ENCODE measurements around the gene GDPD2.
"Not testable (repeated sequence)": the region's sequence is repeated elsewhere in the genome, so short reads cannot be mapped to it uniquely, and the experiment has no call there.

The GDPD2 gene, protein sequence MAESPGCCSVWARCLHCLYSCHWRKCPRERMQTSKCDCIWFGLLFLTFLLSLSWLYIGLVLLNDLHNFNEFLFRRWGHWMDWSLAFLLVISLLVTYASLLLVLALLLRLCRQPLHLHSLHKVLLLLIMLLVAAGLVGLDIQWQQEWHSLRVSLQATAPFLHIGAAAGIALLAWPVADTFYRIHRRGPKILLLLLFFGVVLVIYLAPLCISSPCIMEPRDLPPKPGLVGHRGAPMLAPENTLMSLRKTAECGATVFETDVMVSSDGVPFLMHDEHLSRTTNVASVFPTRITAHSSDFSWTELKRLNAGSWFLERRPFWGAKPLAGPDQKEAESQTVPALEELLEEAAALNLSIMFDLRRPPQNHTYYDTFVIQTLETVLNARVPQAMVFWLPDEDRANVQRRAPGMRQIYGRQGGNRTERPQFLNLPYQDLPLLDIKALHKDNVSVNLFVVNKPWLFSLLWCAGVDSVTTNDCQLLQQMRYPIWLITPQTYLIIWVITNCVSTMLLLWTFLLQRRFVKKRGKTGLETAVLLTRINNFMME

GRCh38 chrX:70422851-70423341, at the start of gene GDPD2:
Gene GDPD2, plus strand, starts transcription at chrX:70423314. Its CDS starts 1,671 bp downstream, at chrX:70424985.
- no peak for DNase-seq (ENCODE audit: low read depth)

DNA sequence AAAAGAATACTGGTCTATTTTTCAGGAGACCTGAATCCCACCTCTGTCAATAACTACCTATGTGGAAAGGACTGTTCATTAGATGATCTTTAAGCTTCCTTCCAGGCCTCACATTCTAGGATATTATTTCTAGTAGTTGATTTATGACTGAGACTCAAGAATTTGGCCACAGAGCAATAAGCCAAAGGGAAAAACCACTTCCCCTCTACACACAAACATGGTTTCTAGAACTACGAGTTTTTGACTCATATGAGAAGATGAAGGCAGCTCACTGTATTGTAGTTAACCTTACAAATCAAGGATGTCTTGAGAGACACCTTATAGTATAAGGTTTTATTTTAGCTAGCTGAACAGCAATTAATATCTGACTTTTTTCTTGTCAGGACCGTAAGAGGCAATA, 36.9 kb upstream of the GDPD2 start:
- DNase-seq (ENCODE audit: low read depth): no peak

DNA sequence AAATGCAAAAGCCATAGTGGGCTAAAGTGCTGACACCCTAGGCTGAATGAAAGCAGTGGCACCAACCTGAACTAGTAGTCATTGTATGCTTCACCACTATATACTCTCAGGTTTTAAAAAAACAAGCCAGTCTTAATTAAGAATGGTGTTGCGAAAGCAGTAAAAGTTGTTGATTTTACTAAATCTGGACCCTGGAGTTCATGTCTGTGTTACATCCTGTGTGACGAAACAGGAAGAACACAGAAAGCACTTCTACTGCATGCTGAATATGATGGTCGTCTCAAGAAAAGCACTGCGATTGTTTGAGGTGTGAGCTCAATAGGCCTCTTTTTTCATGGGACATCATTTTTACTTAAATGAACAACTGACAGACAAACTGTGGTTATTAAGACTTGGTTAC, 24.2 kb upstream of the GDPD2 start:
- no peak for DNase-seq (ENCODE audit: low read depth)

DNA sequence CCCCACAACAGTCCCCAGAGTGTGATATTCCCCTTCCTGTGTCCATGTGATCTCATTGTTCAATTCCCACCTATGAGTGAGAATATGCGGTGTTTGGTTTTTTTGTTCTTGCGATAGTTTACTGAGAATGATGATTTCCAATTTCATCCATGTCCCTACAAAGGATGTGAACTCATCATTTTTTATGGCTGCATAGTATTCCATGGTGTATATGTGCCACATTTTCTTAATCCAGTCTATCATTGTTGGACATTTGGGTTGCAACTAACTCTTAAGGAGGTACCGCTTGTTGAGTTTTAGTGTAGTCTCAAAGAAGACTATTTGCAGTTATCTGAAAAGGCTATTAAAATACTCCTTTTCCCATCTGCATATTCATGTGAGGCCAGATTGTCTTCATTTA, 22.9 kb upstream of the GDPD2 start:
- not testable (repeated sequence) for DNase-seq (ENCODE audit: low read depth)

DNA sequence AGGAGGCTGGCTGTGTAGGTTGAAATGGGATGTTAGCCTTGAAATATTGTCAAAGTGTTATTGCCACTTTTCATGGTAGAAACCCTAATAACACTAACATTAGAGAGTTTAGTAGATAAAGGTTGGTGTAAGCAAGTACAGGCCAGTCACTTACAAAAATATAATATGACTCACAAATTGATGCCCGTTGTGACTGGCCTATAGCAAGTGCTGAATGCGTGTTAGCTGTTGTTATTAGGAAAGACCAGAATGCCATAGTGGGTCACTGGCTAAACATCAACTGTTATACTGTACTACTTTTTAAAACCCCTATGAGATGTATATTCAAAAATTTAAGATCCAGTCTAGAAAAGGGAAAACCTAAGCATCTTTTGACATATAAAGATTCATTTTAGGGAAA, 20.4 kb upstream of the GDPD2 start:
- no peak for DNase-seq (ENCODE audit: low read depth)

DNA sequence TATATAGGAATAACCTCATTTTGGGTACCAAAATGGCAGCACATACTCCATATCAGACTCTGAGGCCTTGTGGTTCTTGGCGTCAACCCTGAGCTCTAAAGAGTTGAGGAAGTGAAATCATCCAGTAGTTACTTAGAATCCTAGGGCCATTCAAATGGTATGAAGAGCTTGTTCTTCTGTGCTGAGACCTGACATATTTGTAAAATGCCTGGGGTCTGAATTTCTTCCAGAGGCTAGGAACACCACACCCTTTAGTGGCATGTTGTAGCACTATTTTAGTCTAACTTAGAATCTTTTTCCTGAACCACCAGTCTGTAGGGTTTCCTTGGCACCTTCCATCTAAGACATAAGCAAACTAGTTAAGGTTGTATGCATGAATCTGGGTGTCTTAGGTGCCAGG, 18.1 kb upstream of the GDPD2 start:
- DNase-seq (ENCODE audit: low read depth): no peak

GRCh38 chrX:70410921-70411320, 12.2 kb upstream of the GDPD2 start:
- no peak for DNase-seq (ENCODE audit: low read depth)

DNA sequence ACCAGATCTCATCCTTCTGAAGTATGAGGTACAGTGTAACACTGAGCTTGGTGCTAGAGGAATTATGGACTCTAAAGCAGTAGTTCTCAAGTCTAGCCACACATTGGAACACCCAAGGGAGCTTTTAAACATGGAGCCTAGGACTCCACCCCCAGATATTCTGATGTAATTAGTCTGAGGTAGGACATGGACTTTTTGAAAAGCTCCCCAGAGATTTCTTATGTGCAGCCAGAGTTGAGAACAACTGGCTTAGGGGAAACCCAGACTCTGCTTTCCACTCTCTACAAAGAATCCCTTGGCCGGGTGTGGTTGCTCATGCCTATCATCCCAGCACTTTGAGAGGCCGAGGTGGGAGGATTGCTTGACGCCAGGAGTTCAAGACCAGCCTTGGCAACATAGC, 11.6 kb upstream of the GDPD2 start:
- no peak for DNase-seq (ENCODE audit: low read depth)

- DNase-seq (ENCODE audit: low read depth): no peak
Measured at GRCh38 chrX:70421618-70422017, 1.5 kb upstream of the GDPD2 start.

- no peak for DNase-seq (ENCODE audit: low read depth)
Measured at GRCh38 chrX:70423936-70424675, 992 bp downstream of the GDPD2 start.

DNA sequence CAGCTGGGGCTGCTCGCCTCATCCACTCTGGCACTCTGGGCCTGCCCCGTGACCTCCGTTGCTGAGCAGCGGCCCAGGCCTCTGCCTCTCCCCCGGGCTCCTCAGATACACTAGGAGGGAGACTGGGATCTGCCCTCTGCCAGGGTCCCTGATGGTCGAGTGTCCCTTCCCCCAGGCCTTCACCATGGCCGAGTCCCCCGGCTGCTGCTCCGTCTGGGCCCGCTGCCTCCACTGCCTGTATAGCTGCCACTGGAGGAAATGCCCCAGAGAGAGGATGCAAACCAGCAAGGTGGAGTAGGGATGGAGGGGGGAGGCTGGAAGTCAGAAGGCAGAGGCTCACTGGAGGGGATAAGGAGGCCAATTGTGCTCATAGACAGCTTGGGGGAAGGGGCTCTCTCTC, 1.7 kb downstream of the GDPD2 start:
- DNase-seq (ENCODE audit: low read depth): no peak

DNA sequence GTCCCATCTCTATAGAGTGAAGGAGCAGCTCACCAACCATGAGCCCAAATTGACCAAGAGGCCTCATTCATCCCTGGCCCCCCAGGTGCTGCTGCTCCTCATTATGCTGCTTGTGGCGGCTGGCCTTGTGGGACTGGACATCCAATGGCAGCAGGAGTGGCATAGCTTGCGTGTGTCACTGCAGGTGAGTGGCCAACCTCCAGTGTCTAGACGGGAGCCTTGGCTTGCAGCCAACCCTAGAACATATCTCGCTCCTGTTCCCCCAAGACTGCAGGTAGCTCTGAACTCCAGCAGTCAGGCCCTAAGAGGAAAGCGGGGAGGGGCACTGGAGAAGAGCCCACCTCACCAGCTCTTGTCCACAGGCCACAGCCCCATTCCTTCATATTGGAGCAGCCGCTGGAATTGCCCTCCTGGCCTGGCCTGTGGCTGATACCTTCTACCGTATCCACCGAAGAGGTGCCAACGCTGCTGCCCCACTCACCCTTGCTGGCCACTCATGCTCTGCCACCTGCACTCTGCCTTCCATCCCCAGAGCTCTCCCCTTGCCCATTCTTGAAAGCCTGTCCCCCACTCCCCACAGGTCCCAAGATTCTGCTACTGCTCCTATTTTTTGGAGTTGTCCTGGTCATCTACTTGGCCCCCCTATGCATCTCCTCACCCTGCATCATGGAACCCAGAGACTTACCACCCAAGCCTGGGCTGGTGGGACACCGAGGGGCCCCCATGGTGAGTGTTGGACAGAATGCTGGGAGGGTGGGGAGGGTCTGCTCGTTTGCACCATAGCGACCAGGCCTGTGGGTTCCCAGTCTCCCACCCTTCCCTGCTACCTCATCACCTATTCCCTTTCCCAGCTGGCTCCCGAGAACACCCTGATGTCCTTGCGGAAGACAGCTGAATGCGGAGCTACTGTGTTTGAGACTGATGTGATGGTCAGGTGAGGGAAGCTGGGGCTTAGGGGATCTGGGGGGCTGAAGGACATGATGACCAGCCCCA, 3.5 kb downstream of the GDPD2 start:
- DNase-seq (ENCODE audit: low read depth): no peak

DNA sequence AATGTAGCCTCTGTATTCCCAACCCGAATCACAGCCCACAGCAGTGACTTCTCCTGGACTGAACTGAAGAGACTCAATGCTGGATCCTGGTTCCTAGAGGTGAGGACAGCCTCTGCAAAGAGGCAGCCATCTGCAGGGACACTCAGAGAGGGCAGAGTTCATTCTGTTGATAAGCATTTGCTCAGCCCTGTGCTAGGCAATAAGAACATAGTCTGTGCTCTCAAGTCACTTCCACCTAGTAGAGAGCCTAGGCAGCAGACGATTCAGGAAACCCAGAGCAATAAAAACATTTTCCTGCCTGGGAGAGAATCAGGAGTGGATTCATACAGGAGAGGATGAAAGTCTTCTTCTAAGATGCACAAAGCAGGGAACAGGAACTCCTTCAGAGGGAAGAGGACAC, 4.3 kb downstream of the GDPD2 start:
- DNase-seq (ENCODE audit: low read depth): no peak

GRCh38 chrX:70429759-70430158, 6.6 kb downstream of the GDPD2 start:
- no peak for DNase-seq (ENCODE audit: low read depth)

- DNase-seq (ENCODE audit: low read depth): no peak
Measured at GRCh38 chrX:70432936-70433847, 10.1 kb downstream of the GDPD2 start.

- DNase-seq (ENCODE audit: low read depth): no peak
Measured at GRCh38 chrX:70433848-70434351, 10.8 kb downstream of the GDPD2 start.

DNA sequence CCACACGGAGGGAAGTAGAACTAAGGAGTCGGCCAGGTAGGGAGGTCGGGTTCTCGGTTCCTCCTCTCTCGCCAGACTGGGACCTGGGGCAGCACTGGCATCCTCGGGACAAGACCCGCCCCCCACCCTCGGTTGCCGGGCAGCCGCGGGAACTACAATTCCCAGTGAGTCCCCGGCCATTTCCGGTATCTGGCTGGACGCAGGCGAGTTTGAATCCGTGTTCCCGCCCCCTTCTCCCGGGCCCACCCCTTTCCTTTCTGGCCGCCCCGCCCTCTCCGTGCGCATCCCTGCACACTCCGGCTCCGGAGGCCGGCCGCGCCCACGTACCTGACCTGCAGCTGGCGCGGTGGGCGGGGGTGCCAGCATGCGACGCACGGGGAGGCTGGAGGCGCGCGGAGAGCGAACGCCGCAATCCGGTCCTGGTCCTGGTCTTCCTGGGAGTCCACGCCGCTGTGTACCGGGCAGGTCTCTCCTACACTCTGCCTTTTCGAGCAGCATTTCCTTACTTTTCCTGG, 11.3 kb downstream of the GDPD2 start:
- DNase-seq (ENCODE audit: low read depth): no peak

GRCh38 chrX:70434914-70435586, 11.9 kb downstream of the GDPD2 start:
- no peak for DNase-seq (ENCODE audit: low read depth)

DNA sequence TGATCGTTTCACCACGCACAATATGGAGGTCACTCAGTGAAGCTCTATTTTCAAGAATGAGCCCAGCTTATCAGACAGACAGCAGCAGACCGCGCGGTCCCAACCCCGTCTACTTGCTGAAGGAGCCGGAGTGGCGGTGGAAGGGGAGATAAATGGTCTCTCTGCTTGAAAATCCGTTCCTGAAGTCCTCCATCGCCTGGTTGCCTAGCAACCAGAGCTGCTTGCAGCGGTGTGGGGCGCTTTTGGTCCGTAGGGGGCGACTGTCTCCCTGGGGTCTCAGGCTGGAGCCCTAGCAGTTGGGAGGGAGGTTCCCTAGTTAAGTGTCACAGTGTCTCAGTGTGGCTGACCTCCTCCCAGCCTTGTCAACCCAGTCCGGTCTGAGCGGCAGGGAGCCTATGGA, 13.2 kb downstream of the GDPD2 start:
- DNase-seq (ENCODE audit: low read depth): no peak

DNA sequence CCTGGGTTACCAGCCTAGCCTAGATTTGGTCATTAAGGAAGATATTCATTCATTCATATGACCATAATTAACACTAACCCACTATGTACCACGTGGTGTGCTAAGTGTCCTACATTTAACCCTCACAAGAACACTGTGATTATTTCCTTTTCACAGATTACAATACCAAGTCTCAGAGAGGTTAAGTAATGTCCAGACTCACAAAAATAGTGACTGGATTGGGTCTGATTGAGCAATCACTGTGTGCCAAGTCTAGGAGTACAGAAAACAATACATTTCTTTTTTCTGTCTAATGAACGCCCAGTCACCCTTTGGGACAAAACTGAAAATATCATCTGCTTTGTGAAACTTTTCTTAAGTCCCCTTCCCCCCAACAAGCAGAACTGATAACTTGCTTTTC, 13.9 kb downstream of the GDPD2 start:
- DNase-seq (ENCODE audit: low read depth): no peak
